HFF-Myc (cell line): ENCODE data around the gene ESYT2.

Experiments used
- DNase-seq: peaks from one replicate; pipeline ENCODE4 v3.0.0-alpha.2; 2011; ENCODE audit warnings: low read depth; ENCODE audit errors: extremely low read depth
- H3K4me3 ChIP-seq: replicated peaks from 2 replicates; pipeline ENCODE4 v1.5.1; 2011; ENCODE audit warnings: low read depth, mild to moderate bottlenecking, control low read depth, low read length
- TF ChIP-seq, protein P1 (sequence below): IDR thresholded peaks from 2 replicates; pipeline ENCODE4 v1.5.1; 2012; ENCODE audit warnings: mild to moderate bottlenecking, low read depth, low read length, control low read depth; ENCODE audit errors: missing control alignments

The ESYT2 gene

GRCh38 chr7:158722574-158723237 is 106.6 kb downstream of the ESYT2 start:
- no peak overlapping the region for H3K4me3 ChIP-seq
- no peak for DNase-seq
- TF ChIP-seq, protein P1, sequence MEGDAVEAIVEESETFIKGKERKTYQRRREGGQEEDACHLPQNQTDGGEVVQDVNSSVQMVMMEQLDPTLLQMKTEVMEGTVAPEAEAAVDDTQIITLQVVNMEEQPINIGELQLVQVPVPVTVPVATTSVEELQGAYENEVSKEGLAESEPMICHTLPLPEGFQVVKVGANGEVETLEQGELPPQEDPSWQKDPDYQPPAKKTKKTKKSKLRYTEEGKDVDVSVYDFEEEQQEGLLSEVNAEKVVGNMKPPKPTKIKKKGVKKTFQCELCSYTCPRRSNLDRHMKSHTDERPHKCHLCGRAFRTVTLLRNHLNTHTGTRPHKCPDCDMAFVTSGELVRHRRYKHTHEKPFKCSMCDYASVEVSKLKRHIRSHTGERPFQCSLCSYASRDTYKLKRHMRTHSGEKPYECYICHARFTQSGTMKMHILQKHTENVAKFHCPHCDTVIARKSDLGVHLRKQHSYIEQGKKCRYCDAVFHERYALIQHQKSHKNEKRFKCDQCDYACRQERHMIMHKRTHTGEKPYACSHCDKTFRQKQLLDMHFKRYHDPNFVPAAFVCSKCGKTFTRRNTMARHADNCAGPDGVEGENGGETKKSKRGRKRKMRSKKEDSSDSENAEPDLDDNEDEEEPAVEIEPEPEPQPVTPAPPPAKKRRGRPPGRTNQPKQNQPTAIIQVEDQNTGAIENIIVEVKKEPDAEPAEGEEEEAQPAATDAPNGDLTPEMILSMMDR, result no peak

- TF ChIP-seq, protein P1, result no peak
- H3K4me3 ChIP-seq, result no peak overlapping the region
- DNase-seq, result no peak
Observed at GRCh38 chr7:158720112-158720511, 109.2 kb downstream of the ESYT2 start.

GRCh38 chr7:158716802-158717201 is 112.5 kb downstream of the ESYT2 start:
- TF ChIP-seq, protein P1, result no peak
- DNase-seq, result no peak
- H3K4me3 ChIP-seq, result no peak overlapping the region

DNA sequence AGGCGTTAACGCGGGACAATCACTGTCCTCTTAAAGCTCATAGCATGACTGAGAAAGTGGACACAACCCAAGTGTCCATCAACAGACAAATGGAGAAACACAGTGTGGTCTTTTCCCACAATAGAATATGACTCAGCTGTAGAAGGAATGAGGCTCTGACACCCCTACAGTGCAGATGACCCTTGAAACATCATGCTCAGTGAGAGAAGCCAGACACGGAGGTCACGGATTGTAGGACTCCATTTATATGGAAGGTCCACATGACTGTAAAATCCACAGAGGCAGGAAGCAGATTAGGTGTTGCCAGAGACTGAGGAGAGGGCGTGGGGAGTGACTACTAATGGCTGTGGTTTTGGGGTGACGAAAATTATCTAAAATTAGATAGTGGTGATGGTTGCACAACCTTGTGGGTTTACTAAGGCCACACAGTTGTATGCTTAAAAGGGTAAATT is 118.6 kb downstream of the ESYT2 start:
- DNase-seq, result no peak

GRCh38 chr7:158707610-158708009 is 121.7 kb downstream of the ESYT2 start:
- DNase-seq, result no peak
- H3K4me3 ChIP-seq, result no peak overlapping the region
- TF ChIP-seq, protein P1, result no peak

More for the DNA sequence above, 118.6 kb downstream of the ESYT2 start:
- TF ChIP-seq, protein P1, result no peak
- no peak overlapping the region for H3K4me3 ChIP-seq

GRCh38 chr7:158706710-158707590 is 122.4 kb downstream of the ESYT2 start:
- no peak for DNase-seq
- TF ChIP-seq, protein P1, result no peak
- H3K4me3 ChIP-seq, result no peak overlapping the region
